Adrenal gland (tissue), 12 donors: ENCODE results near the gene CCDC51. TPM values are rescaled to one million over a fixed set of nuclear protein-coding genes. Genes with fewer than 3 reads are reported as not detected.

ENCODE experiments used
- DNase-seq, 7 donors: peaks; one replicate each; pipeline ENCODE4 v3.0.0-alpha.2; 2019 to 2020
- H3K27ac ChIP-seq, 5 donors: fragments of 200-600 bp; sonication (generic) in 4 of 5; 1 replicate in 3 of 5; 2 replicates in 2 of 5; pipeline versions ENCODE4 v1.5.1 to v1.8.0; 2016 to 2020; ENCODE audit warnings: mild to moderate bottlenecking in 1 of 5
- H3K27me3 ChIP-seq: fragments of 200-600 bp; 2 replicates; pipeline ENCODE4 v1.8.0; 2021
- H3K36me3 ChIP-seq, 2 donors: fragments of 200-600 bp; replicated peaks in 1 of 2; 1 replicate in 1 of 2; 2 replicates in 1 of 2; pipeline versions ENCODE4 v1.5.1 to v1.8.0; 2018 to 2022
- H3K4me1 ChIP-seq, 2 donors: fragments of 200-600 bp; replicated peaks in 1 of 2; 1 replicate in 1 of 2; 2 replicates in 1 of 2; pipeline versions ENCODE4 v1.5.1 to v1.8.0; 2018 to 2021
- H3K4me3 ChIP-seq, 4 donors: fragments of 200-600 bp; sonication (generic) in 3 of 4; one replicate each; pipeline ENCODE4 v1.5.1; 2016 to 2018
- H3K9me3 ChIP-seq, 3 donors: fragments of 200-600 bp; sonication (generic) in 1 of 3; replicated peaks in 1 of 3; 1 replicate in 2 of 3; 2 replicates in 1 of 3; pipeline versions ENCODE4 v1.5.1 to v1.8.0; 2016 to 2021
- POLR2A ChIP-seq, 2 donors: fragments of 450-650 bp; IDR thresholded peaks; one replicate each; pipeline ENCODE4 v1.6.1; 2017; ENCODE audit warnings: antibody characterized with exemption in 2 of 2, mild to moderate bottlenecking in 2 of 2, moderate library complexity in 1 of 2
- whole genome bisulfite sequencing, 4 donors: extraction: QIAGEN DNeasy Blood & Tissue Kit in 2 of 4; methylation state at CpG; one replicate each; pipeline versions ENCODE4 v1.1.5 to v1.1.7; 2013 to 2017; 5-methylcytosine and 5-hydroxymethylcytosine counted together
- intact Hi-C, 2 donors: fragments of 100-400 bp; cut with DNase I; formaldehyde crosslinking; loops; one replicate each; pipeline versions ENCODE4 v1.14.1 to v1.15.0; 2022 to 2023
- polyA plus RNA-seq, 3 donors: library from polyadenylated mRNA; stranded (reverse); fragments of 200-250 nt in 2 of 3; fragments of 350-450 nt in 1 of 3; fragmentation: Illumina TruSeq in 1 of 3; extraction: RNeasy Lipid Tissue Mini Kit (QIAGEN cat#74804) in 1 of 3; gene quantifications; one replicate each; pipeline ENCODE4 v1.2.3, GENCODE V29; 2013 to 2014
- total RNA-seq, 9 donors: library from RNA; depleted of rRNA in 4 of 9; stranded (reverse); fragments of >200 nt in 4 of 9; fragments of 120-200 nt in 1 of 9; fragmentation: NEBNext Ultra II Directional in 1 of 9; extraction: Animal tissue kit (Norgen Biotek cat#: 25700) in 1 of 9; gene quantifications; one replicate each; pipeline versions ENCODE4 v1.1.0 to v1.2.4, GENCODE V29; 2013 to 2023
- TF ChIP-seq, protein P1 (sequence below), 6 experiments: fragments of 450-650 bp in 4 of 6; fragments of 200-600 bp in 2 of 6; sonication (generic) in 1 of 6; IDR thresholded peaks; 1 replicate in 5 of 6; 2 replicates in 1 of 6; pipeline versions ENCODE4 v1.5.1 to v1.8.0; 2016 to 2021; ENCODE audit warnings: antibody characterized with exemption in 6 of 6, mild to moderate bottlenecking in 2 of 6, moderate library complexity in 1 of 6
- donor health status: healthy with polysubstance abuse.
- donor health status: Bipolar disorder and iron deficiency.
- donor health status: DM: yes; HTN: yes; CAD: no.
- donor health status: DM: no; HTN: no; CAD: no.
- donor health status: DM: no; HTN: no; CAD: no.
- donor health status: DM: yes; HTN: yes; CAD: no.

CCDC51 gene
- total and polyA plus RNA-seq, 12 donors: 7.3 to 30.4 (median 19.5) TPM

DNA sequence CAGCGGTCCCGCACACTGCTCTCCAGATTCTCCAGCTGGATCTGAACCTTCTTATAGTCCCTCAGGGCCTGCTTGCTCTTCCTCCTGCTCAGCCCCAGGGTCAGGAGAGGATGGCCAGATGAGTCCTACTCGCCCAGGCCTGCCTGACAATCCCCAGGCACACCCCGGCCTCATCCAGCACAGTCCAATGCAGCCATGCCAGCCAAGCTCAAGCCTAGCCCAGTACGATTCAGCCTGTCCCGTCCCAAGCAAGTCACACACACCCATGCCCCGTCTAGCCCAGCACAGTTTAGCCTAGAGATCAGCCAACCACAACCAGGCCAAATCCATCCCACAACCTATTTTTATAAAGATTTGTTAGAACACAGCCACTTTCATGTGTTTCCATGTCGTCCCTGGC, 26.8 kb downstream of the CCDC51 start:
- no peak for DNase-seq
- intact Hi-C loops: no loop called here
- Histone ChIP-seq H3K27ac (no peak overlapping the region), H3K27me3 (no peaks in the 10 kb centered on the region), H3K9me3 (no peaks in the 10 kb centered on the region), H3K4me3 (no peak overlapping the region), H3K4me1 (no peaks in the 10 kb centered on the region), H3K36me3 (peaks cover 0 to 31% of the 10 kb centered on the region in 2 donors)
- 87 to 95% (median 90%) methylated on average over 7 to 8 of the region's 8 CpGs for WGBS, 4 donors
- TF ChIP-seq, protein P1, sequence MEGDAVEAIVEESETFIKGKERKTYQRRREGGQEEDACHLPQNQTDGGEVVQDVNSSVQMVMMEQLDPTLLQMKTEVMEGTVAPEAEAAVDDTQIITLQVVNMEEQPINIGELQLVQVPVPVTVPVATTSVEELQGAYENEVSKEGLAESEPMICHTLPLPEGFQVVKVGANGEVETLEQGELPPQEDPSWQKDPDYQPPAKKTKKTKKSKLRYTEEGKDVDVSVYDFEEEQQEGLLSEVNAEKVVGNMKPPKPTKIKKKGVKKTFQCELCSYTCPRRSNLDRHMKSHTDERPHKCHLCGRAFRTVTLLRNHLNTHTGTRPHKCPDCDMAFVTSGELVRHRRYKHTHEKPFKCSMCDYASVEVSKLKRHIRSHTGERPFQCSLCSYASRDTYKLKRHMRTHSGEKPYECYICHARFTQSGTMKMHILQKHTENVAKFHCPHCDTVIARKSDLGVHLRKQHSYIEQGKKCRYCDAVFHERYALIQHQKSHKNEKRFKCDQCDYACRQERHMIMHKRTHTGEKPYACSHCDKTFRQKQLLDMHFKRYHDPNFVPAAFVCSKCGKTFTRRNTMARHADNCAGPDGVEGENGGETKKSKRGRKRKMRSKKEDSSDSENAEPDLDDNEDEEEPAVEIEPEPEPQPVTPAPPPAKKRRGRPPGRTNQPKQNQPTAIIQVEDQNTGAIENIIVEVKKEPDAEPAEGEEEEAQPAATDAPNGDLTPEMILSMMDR (IDR thresholded peaks at IDR 0.05): no peak
- TF ChIP-seq POLR2A (IDR thresholded peaks at IDR 0.05): no peak

DNA sequence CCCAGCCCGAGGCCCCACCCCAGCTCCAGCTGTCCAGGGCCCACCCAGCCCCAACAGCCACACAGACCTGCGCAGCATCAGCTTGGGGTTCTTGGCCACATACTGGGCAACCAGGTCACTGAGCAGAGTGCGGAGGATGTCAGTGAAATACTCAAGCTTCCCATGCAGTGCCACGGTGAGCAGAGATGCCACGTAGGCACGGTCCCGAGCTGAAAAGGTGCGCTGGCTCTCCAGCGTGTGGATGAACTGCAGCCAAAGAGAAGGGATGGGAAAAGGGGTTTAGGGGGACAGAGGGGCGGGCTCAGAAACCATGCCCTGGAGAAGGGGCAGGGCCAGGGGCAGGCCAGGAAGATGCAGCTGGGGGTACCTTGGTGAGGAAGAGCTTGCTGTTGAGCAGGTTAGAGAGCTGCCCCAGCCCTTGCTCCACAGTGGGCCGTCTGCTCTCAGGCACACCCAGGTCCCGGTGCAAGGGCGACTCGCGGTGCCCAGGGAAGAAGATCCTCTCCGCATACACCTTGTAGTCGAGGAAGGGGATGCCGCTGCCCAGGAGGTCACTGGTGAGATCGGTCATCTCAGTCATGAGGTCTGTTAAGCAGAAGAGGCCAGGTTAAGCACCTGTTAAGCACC, 27.4 kb downstream of the CCDC51 start:
- intact Hi-C loops: no loop called here
- H3K4me3 ChIP-seq: no peak overlapping the region
- H3K9me3 ChIP-seq: no peaks in the 10 kb centered on the region
- 90 to 96% (median 93%) methylated on average over 17 to 19 of the region's 19 CpGs for WGBS, 4 donors
- TF ChIP-seq POLR2A (IDR thresholded peaks at IDR 0.05): no peak
- TF ChIP-seq, protein P1 (IDR thresholded peaks at IDR 0.05): no peak
- DNase-seq: no peak
- no peaks in the 10 kb centered on the region for H3K4me1 ChIP-seq
- peaks cover 0 to 29% of the 10 kb centered on the region in 2 donors for H3K36me3 ChIP-seq
- no peaks in the 10 kb centered on the region for H3K27me3 ChIP-seq
- H3K27ac ChIP-seq: no peak overlapping the region

DNA sequence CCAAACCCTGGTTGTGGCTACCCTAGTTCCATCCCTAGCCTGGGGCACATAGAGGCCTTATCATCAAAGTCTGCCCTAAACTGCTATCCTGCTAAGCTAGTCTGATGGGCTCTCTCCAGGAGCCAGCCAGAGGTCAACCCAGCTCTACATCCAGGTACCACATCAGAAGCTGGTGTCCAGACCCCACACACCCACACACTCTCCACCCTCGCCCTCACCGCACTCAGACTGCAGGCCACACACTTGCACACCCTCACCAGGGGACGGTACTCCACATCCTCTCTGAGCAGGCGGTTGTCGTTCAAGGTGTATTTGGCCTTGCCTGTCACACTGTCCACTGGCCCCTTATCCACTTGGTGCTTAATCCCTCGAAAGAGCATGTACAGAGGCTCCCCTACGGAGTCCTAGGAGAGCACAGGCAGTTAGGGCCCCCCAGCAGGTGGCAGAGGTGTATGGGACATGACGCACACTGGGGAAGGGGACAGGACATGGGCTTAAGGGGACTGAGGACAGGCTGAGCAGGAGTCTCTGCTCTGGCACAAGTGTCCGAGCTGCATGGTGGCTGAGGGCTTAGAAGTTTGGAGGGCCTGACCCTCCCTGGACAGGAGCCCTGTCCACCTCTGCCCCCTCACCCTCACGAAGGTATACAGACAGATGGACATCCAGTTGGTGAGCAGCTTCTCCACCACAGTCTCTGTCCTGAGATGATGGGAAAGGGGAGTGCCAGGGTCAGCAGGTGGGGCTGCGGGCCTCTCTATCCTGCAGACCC, 28.1 kb downstream of the CCDC51 start:
- Histone ChIP-seq H3K36me3 (peaks cover 0 to 29% of the 10 kb centered on the region in 2 donors), H3K9me3 (no peaks in the 10 kb centered on the region), H3K27ac (no peak overlapping the region), H3K4me1 (no peaks in the 10 kb centered on the region), H3K4me3 (no peak overlapping the region), H3K27me3 (no peaks in the 10 kb centered on the region)
- no peak for TF ChIP-seq POLR2A (IDR thresholded peaks at IDR 0.05)
- TF ChIP-seq, protein P1 (IDR thresholded peaks at IDR 0.05): no peak
- peak in 1 of 7 donors; percentile 7 for DNase-seq
- WGBS, 4 donors: 81 to 96% (median 91%) methylated on average over 8 to 11 of the region's 11 CpGs
- intact Hi-C loops: no loop called here

DNA sequence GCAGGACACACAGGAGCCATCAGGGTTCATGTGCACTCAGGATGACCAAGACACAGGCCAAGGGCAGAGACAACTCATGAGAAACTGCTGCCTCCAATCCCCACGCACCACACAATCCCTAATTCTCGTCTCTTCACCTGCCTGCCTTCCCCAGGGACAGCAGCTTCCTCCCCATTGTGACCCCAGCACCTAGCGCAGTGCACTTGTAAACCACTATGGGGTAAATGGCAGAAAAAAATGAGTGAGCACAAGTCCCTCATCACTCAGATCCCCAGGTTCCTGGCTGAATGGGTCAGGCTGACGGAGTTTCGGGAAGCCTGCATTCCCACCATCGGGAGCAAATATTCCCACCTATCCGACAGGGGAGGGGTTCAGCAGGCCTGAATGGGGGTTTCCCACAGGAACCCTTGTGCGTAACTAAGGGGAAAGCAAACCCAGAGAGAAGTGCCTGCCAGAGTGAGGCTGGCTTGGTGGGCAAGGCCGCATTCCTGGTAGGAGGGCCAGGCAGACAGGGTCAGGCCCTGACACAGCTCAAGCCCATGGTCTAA, 28.8 kb downstream of the CCDC51 start:
- no peak overlapping the region for H3K27ac ChIP-seq
- WGBS, 4 donors: 87 to 95% (median 94%) methylated on average over 7 to 9 of the region's 9 CpGs
- peak in 1 of 7 donors; percentile 6 for DNase-seq
- TF ChIP-seq POLR2A (IDR thresholded peaks at IDR 0.05): no peak
- TF ChIP-seq, protein P1 (IDR thresholded peaks at IDR 0.05): no peak
- intact Hi-C loops: no loop called here
- no peak overlapping the region for H3K4me3 ChIP-seq
- H3K4me1 ChIP-seq: no peaks in the 10 kb centered on the region
- no peaks in the 10 kb centered on the region for H3K27me3 ChIP-seq
- H3K36me3 ChIP-seq: peaks cover 0 to 29% of the 10 kb centered on the region in 2 donors
- H3K9me3 ChIP-seq: no peaks in the 10 kb centered on the region
